HepG2 (cell line): ENCODE measurements around the gene LRBA. TPM values are rescaled to one million over a fixed set of nuclear protein-coding genes. Genes with fewer than 3 reads are reported as not detected.

Source experiments
- ATAC-seq: fragments of 200-7000 bp; cut with Tn5 transposase; 3 replicates; pipeline ENCODE4 v1.9.1; 2020; ENCODE audit warnings: mild to moderate bottlenecking, moderate library complexity
- BruUV-seq: library from RNA; stranded (reverse); fragments of 400-500 nt; replicated peaks from 2 replicates; lab custom pipeline; 2021; lab: Mats Ljungman, UMichigan
- CTCF ChIA-PET: fragments of 300-600 bp; formaldehyde crosslinking; extraction: SDS; loops from one replicate; lab custom pipeline; 2021; ENCODE audit warnings: low total read pairs, inconsistent platforms, low intra/inter-chr PET ratio; lab: Yijun Ruan, JAX
- POLR2A ChIA-PET: fragments of 350-600 bp; sonication (Branson Sonifier 250); formaldehyde crosslinking; loops from one replicate; lab custom pipeline; 2020; ENCODE audit warnings: antibody characterized with exemption, inconsistent platforms; lab: Yijun Ruan, JAX
- DNase-seq: peaks from one replicate; pipeline ENCODE4 v3.0.0-alpha.2; 2015; ENCODE audit warnings: low spot score
- FAIRE-seq: peaks from 3 replicates; lab custom pipeline; 2011; peaks lifted over from hg19 to GRCh38; lab: Jason Lieb, UNC
- H2AFZ ChIP-seq: one replicate; pipeline ENCODE4 v1.6.1; 2011; ENCODE audit warnings: low read length, inconsistent platforms
- H3K27ac ChIP-seq: fragments of 300-600 bp; 3 replicates; pipeline ENCODE4 v1.8.0; 2011; ENCODE audit warnings: mixed run types, mild to moderate bottlenecking, mixed read lengths, low read length, inconsistent platforms; ENCODE audit not compliant: insufficient read depth; ENCODE audit errors: extremely low read length
- H3K27me3 ChIP-seq, 2 experiments: fragments of 200-600 bp in 1 of 2; 2 replicates in 1 of 2; 3 replicates in 1 of 2; pipeline versions ENCODE4 v1.6.0 to v1.8.0; 2011; ENCODE audit warnings: low read length in 2 of 2, mild to moderate bottlenecking in 2 of 2, moderate library complexity in 2 of 2, inconsistent platforms in 1 of 2; ENCODE audit not compliant: insufficient read depth in 2 of 2, control insufficient read depth in 1 of 2
- H3K36me3 ChIP-seq, 2 experiments: fragments of 200-600 bp in 1 of 2; replicated peaks in 1 of 2; 2 replicates in 1 of 2; 3 replicates in 1 of 2; pipeline versions ENCODE4 v1.5.1 to v1.8.0; 2011; ENCODE audit warnings: low read length in 2 of 2, inconsistent platforms in 1 of 2; ENCODE audit not compliant: insufficient read depth in 2 of 2, control insufficient read depth in 1 of 2
- H3K4me1 ChIP-seq: 2 replicates; pipeline ENCODE4 v1.5.1; 2012; ENCODE audit warnings: low read length, inconsistent platforms; ENCODE audit not compliant: insufficient read depth
- H3K4me2 ChIP-seq: 2 replicates; pipeline ENCODE4 v1.6.0; 2011; ENCODE audit warnings: low read depth, low read length, inconsistent platforms
- H3K4me3 ChIP-seq, 3 experiments: fragments of 200-600 bp in 1 of 3; sonication (generic), shearing (Covaris generic) in 1 of 3; replicated peaks in 1 of 3; 2 replicates each; pipeline ENCODE4 v1.5.1; 2011 to 2016; ENCODE audit warnings: low read length in 3 of 3, inconsistent platforms in 2 of 3, low read depth in 2 of 3, mild to moderate bottlenecking in 2 of 3, control low read depth in 1 of 3, mixed read lengths in 1 of 3; ENCODE audit not compliant: insufficient read depth in 1 of 3
- H3K79me2 ChIP-seq: one replicate; pipeline ENCODE4 v1.6.1; 2011; ENCODE audit warnings: low read length, inconsistent platforms; ENCODE audit not compliant: insufficient read depth
- H3K9ac ChIP-seq: 2 replicates; pipeline ENCODE4 v1.6.0; 2011; ENCODE audit warnings: mild to moderate bottlenecking, low read depth, low read length, inconsistent platforms; ENCODE audit not compliant: insufficient read depth
- H3K9me3 ChIP-seq: 2 replicates; pipeline ENCODE4 v1.5.1; 2012; ENCODE audit warnings: mild to moderate bottlenecking, low read length
- H4K20me1 ChIP-seq: 2 replicates; pipeline ENCODE4 v1.6.0; 2011; ENCODE audit warnings: inconsistent platforms, mild to moderate bottlenecking, low read length, moderate library complexity; ENCODE audit not compliant: insufficient read depth
- BCLAF1 ChIP-seq: fragments of 450-650 bp; IDR thresholded peaks from 2 replicates; pipeline ENCODE4 v1.6.1; 2017; ENCODE audit warnings: mild to moderate bottlenecking
- MZF1 ChIP-seq: sonication (generic); formaldehyde crosslinking; IDR thresholded peaks from 2 replicates; pipeline ENCODE4 v1.8.1; 2023; ENCODE audit warnings: mild to moderate bottlenecking, missing genetic modification reagents, borderline replicate concordance
- REXO4 ChIP-seq: sonication (generic); formaldehyde crosslinking; IDR thresholded peaks from 2 replicates; pipeline ENCODE4 v1.8.0; 2022; ENCODE audit warnings: missing genetic modification reagents, mild to moderate bottlenecking, borderline replicate concordance
- SAP130 ChIP-seq: IDR thresholded peaks from 2 replicates; pipeline ENCODE4 v1.6.1; 2016; ENCODE audit warnings: low read depth
- SIN3B ChIP-seq: fragments of 150-350 bp; IDR thresholded peaks from 2 replicates; pipeline ENCODE4 v1.6.1; 2014; ENCODE audit warnings: low read length
- ZNF501 ChIP-seq: sonication (generic); formaldehyde crosslinking; IDR thresholded peaks from 2 replicates; pipeline ENCODE4 v1.5.1; 2020; ENCODE audit warnings: mild to moderate bottlenecking, moderate library complexity, missing genetic modification reagents
- ZNF619 ChIP-seq: sonication (generic); formaldehyde crosslinking; IDR thresholded peaks from 2 replicates; pipeline ENCODE4 v1.4.0; 2020; ENCODE audit warnings: mild to moderate bottlenecking, missing genetic modification reagents
- ZNF713 ChIP-seq: sonication (generic); formaldehyde crosslinking; IDR thresholded peaks from 2 replicates; pipeline ENCODE4 v1.4.0; 2020; ENCODE audit warnings: mild to moderate bottlenecking, missing genetic modification reagents
- ZNF777 ChIP-seq: sonication (generic); formaldehyde crosslinking; IDR thresholded peaks from 2 replicates; pipeline ENCODE4 v1.4.0; 2020; ENCODE audit warnings: missing genetic modification reagents
- WGBS: methylation state at CpG from one replicate; pipeline ENCODE4 v1.1.6; 2017; ENCODE audit warnings: low lambda C conversion rate; 5-methylcytosine and 5-hydroxymethylcytosine counted together
- in situ Hi-C: cut with HindIII; loops from 2 replicates; pipeline ENCODE4 v1.10.0; 2017; ENCODE audit warnings: low pct_unique_long_range_greater_than_20kb; ENCODE audit not compliant: extremely low pct_ligation_motif_present
- intact Hi-C: fragments of 100-400 bp; cut with micrococcal nuclease; formaldehyde crosslinking; loops from one replicate; pipeline ENCODE4 v1.10.0; 2022; ENCODE audit not compliant: unreplicated experiment
- polyA plus RNA-seq, 8 experiments: library from polyadenylated mRNA; depleted of rRNA in 3 of 8; stranded (reverse) in 7 of 8; unstranded in 1 of 8; fragments of >200 nt; fragmentation: Illumina TruSeq in 4 of 8; extraction: Trizol in 4 of 8; gene quantifications; 2 replicates each; pipeline versions ENCODE4 v1.2.1 to v1.2.3, GENCODE V29; 2011 to 2016; ENCODE audit warnings: low read depth in 4 of 8, missing spikeins in 1 of 8, mixed read lengths in 1 of 8; ENCODE audit not compliant: insufficient read depth in 1 of 8
- total RNA-seq, 5 experiments: library from RNA; depleted of rRNA; stranded (reverse); fragments of >200 nt; fragmentation: Illumina TruSeq; extraction: Trizol; gene quantifications; 2 replicates each; pipeline ENCODE4 v1.2.3, GENCODE V29; 2016; ENCODE audit warnings: low read depth in 1 of 5
- TF ChIP-seq, protein P1 (sequence below): sonication (generic); formaldehyde crosslinking; IDR thresholded peaks from 2 replicates; pipeline ENCODE4 v1.4.0; 2020; ENCODE audit warnings: mild to moderate bottlenecking, missing genetic modification reagents

Gene LRBA
- total and polyA plus RNA-seq, 2 of the 13 experiments (the other 11 are each of a cell fraction or from before 2014, with no cell fraction given): 21.0 to 37.2 TPM

DNA sequence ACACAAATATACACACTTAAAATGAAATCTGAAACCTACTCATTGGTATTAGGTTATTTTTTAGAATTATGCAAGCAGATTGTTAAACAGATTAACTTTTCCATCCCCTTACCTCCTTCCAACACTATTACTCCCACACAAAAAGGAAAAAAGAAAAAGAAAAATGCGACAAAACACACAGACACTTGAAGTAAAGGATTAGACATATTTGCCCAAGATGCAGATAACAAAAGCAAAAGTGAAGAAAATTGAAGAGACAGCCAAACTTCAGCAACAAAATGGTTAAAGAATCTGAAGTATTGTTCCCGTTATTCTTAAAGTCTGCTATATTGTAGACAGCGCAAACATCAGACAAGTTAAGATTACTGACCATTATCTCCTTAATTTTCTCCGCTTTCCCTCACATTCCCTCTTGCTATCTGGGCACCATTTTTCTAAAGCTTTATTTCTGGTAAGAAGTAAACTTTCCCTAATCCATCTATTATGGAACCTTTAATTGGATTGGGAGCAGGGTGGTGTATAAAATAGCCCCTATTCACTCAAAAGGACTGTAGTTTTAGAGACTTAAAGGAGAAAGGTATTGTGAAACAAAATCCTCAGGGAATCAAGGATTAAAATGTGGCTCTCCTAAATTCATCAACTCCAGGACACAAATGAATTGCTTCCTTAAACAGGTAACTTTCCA, 467.8 kb downstream of the LRBA start:
- no peak overlapping the region for H3K4me3 ChIP-seq
- CTCF ChIA-PET: no interaction called here
- in situ Hi-C loops (no loop called here), intact Hi-C loops (no loop called here)
- H3K27me3 ChIP-seq: no peaks in the 10 kb centered on the region
- H2AFZ ChIP-seq: no peak overlapping the region
- FAIRE-seq (no peak), DNase-seq (no peak), ATAC-seq (no peak)
- H4K20me1 ChIP-seq: no peaks in the 10 kb centered on the region
- H3K4me2 ChIP-seq: no peak overlapping the region
- no peak overlapping the region for H3K27ac ChIP-seq
- POLR2A ChIA-PET: no interaction called here
- H3K36me3 ChIP-seq: no peaks in the 10 kb centered on the region
- H3K4me1 ChIP-seq: no peaks in the 10 kb centered on the region
- no TSS peak for BruUV-seq
- TF ChIP-seq SAP130 (CRISPR knock-in tag): no peak
- TF ChIP-seq ZNF713: no peak
- TF ChIP-seq BCLAF1: no peak
- TF ChIP-seq ZNF501 (CRISPR knock-in tag): no peak
- TF ChIP-seq SIN3B: no peak
- TF ChIP-seq ZNF777 (CRISPR knock-in tag): no peak
- no peak for TF ChIP-seq MZF1 (CRISPR knock-in tag)
- no peak for TF ChIP-seq ZNF619 (CRISPR knock-in tag)
- TF ChIP-seq, protein P1, sequence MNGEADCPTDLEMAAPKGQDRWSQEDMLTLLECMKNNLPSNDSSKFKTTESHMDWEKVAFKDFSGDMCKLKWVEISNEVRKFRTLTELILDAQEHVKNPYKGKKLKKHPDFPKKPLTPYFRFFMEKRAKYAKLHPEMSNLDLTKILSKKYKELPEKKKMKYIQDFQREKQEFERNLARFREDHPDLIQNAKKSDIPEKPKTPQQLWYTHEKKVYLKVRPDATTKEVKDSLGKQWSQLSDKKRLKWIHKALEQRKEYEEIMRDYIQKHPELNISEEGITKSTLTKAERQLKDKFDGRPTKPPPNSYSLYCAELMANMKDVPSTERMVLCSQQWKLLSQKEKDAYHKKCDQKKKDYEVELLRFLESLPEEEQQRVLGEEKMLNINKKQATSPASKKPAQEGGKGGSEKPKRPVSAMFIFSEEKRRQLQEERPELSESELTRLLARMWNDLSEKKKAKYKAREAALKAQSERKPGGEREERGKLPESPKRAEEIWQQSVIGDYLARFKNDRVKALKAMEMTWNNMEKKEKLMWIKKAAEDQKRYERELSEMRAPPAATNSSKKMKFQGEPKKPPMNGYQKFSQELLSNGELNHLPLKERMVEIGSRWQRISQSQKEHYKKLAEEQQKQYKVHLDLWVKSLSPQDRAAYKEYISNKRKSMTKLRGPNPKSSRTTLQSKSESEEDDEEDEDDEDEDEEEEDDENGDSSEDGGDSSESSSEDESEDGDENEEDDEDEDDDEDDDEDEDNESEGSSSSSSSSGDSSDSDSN (CRISPR knock-in tag): no peak
- TF ChIP-seq REXO4: no peak
- 96% methylated on average over 4 of the region's 4 CpGs for whole genome bisulfite sequencing
- H3K9ac ChIP-seq: no peak overlapping the region
- no peaks in the 10 kb centered on the region for H3K79me2 ChIP-seq
- H3K9me3 ChIP-seq: no peaks in the 10 kb centered on the region
